ENCODE measurements around the gene FAM209B.

DNA sequence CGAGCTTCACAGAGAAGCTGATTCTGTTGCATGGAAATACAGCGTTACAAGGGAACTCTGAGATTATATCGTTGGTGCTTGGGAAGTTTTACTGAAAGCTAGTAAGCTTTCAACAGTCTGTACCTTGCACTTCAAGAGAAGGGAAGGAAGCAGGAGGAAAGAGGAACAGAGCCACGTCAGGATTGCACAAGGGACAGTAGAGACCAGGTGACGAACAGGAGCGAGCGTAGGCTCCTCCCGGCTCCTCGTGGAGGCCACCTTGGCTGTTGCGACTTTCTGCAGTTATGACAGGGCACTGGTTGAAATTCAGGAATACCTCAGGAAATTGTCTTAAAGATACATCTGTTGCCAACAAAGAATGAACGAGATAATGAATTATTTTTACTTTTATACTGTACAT lies 45.8 kb upstream of the FAM209B start:
- TF ChIP-seq ZNF274 (IDR thresholded peaks at IDR 0.05; ENCODE audit: low read depth, low read length) (no peak), YY1 (IDR thresholded peaks at IDR 0.05; ENCODE audit: insufficient read depth, insufficient read length) (no peak)
